Left ventricle myocardium superior (tissue), 1 donor: ENCODE results near the gene SOCS2. TPM values are rescaled to one million over a fixed set of nuclear protein-coding genes. Genes with fewer than 3 reads are reported as not detected.
"Not testable (repeated sequence)": the region's sequence is repeated elsewhere in the genome, so short reads cannot be mapped to it uniquely, and the experiment has no call there.

Experiments used
- ATAC-seq: fragments of 200-7000 bp; cut with Tn5 transposase; one replicate; pipeline ENCODE4 v1.9.1; 2020; ENCODE audit warnings: mild to moderate bottlenecking, moderate library complexity
- DNase-seq: peaks from one replicate; pipeline ENCODE4 v3.0.0-alpha.2; 2020
- intact Hi-C: fragments of 100-400 bp; cut with micrococcal nuclease; formaldehyde crosslinking; loops from one replicate; pipeline ENCODE4 v1.11.0; 2022
- long read RNA-seq: library from polyadenylated mRNA; unstranded; transcript quantifications from one replicate; pipeline ENCODE4 v2.0.0, GENCODE V29; 2021
- total RNA-seq: library from RNA; stranded (reverse); fragmentation: NEBNext Ultra II Directional; extraction: Animal tissue kit (Norgen Biotek cat#: 25700); gene quantifications from one replicate; pipeline ENCODE4 v1.2.1, GENCODE V29; 2021
- donor health status: DM: no; HTN: yes; CAD: no; lungs with severe emphysema.

The SOCS2 gene, protein sequence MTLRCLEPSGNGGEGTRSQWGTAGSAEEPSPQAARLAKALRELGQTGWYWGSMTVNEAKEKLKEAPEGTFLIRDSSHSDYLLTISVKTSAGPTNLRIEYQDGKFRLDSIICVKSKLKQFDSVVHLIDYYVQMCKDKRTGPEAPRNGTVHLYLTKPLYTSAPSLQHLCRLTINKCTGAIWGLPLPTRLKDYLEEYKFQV
- total RNA-seq: 9.0 TPM
- long read RNA-seq, partial matches to known transcripts: 1 of 11 reads
- long read RNA-seq, other reads (novel, unspliced or antisense): 4 of 11 reads

DNA sequence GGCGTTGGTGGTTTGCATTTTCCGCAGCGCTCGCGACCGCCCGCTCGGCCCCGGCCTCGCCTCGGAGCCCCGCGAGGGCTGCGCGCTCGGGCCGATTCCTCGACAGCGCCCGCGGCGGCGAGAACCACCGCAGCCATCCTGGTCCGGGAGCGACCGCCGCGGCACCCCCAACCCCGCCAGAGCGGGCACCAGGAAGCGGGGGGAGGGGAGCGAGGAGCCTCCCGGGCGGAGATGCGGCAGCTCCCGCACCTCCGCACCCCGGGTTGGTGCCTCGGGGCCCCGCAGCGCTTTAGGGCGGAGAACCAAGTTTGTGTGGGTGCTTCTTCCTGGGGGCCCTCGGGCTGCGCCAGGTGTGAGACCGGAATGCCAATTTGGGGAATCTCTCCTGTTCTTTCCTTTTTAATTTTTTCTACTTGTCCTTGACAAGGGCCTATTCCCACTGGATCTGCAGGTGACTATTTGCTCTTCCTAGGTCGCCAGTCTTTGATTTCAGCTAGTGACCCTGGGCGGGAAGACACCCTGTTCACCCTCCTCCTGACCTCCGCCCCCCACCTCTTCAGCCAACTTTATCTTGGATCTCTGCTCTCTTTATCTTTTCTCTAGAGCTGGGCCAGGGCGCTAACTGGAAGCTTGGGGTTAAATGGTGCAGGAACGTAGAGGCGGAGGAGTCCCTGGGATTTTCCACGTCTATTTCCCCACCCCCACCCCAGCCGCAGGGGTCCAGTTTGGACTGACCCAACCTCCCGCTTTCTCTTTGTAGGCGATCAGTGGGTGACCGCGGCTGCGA lies at the start of gene SOCS2:
SOCS2 (plus strand) TSS at position 751 of the 787 bp plus-strand sequence. CDS start 223 bp downstream, outside the sequence.
- DNase-seq: peak; percentile 68
- intact Hi-C loops: no loop called here
- ATAC-seq: no peak

DNA sequence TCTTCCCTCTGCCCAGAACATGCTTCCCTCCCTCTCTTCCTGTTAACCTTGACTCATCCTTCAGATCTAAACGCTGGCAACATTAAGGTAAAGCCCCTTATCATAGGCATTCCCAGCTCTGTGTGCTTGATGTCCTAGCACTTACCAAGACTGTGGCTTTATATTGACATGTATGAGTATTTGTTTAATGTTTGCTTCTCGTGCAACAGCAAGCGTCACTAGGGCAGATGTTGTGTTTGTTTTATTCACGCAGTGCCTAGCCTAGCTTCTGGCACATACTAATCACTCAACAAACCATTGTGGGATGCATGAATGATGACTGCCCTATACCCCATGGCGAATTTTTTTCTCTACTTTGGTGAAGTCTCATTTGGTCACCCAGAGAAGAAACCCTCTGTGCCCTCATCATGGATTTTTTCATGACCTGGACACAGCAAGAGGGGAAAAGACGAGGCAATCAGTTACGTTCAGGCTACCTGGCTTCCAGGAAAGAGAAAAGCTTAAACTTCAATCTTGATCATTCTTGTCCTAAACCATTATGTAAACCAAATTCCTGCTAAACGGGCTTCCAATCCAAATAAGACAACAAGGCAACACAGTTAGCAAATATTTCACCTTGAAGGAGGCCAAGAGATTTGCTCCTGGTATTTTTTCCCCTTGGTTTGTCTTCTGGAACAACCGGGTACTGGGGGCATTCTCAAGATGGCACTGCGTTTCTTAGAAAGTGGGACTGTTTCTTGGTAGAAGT lies 47.9 kb upstream of the SOCS2 start:
- intact Hi-C loops: no loop called here
- no peak for ATAC-seq

GRCh38 chr12:93526786-93527428 lies 45.6 kb upstream of the SOCS2 start:
- no peak for DNase-seq
- intact Hi-C loops: no loop called here
- no peak for ATAC-seq

More for the DNA sequence above, 47.9 kb upstream of the SOCS2 start:
- DNase-seq: no peak

GRCh38 chr12:93530358-93530757 lies 42.1 kb upstream of the SOCS2 start:
- ATAC-seq (no peak), DNase-seq (no peak)
- intact Hi-C loops: no loop called here

GRCh38 chr12:93533310-93533709 lies 39.2 kb upstream of the SOCS2 start:
- ATAC-seq (no peak), DNase-seq (no peak)
- intact Hi-C loops: no loop called here

DNA sequence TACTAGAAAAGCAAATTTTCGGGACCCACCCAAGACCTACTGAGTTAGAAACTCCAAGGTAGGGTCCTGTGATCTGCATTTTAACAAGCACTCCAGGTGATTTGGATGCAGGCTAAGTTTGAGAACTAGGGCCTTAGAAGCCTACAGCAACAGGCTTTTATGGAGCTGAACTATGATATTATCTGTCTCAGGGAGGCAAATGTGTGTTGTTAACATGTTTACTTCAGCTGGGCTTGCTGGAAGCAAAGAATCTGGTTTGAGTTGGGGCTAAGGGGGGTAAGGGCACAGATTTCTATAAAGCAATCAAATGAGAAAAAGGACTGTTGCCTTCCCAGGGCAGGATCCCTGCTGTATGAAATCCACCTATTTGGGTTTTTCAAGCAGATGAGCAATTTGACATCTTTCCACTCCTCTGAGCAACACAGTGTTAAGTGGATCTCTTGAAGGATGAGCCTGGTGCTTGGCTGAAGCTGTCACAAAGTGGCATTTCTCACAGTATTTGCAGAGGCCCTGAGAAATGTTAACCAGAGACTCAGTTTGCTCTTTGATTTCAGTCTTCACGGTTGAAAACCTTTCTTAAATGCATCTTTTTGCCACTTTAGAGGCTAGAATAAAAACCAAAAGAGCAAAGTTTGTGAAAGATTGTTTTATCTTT lies 36.2 kb upstream of the SOCS2 start:
- no peak for ATAC-seq
- no peak for DNase-seq
- intact Hi-C loops: no loop called here

GRCh38 chr12:93536766-93537488 lies 35.5 kb upstream of the SOCS2 start:
- ATAC-seq (peak; percentile 95), DNase-seq (no peak)
- intact Hi-C loops: no loop called here

- intact Hi-C loops: no loop called here
- ATAC-seq: no peak
- no peak for DNase-seq
Measured at GRCh38 chr12:93537769-93538168, 34.7 kb upstream of the SOCS2 start.

DNA sequence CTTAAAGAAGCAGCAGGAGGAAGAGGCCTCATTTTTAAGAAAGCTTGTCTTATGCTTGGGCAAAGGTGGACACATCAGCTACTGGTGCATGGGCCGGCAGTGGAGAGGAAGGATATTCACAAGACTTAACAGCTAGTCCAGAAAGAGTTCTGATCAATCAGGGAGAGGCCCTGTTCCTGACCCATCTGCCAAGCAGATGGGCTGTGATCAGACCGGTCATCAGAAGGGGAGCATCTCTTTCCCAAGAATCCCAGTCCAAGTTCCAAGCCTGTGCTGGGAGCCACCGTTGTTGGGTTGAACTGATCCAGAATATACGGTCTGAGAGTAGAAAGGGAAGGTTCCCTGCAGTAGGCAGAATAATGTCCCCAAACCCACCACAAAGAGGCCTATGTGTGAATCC lies 32.7 kb upstream of the SOCS2 start:
- DNase-seq (no peak), ATAC-seq (no peak)
- intact Hi-C loops: no loop called here

GRCh38 chr12:93540466-93540865 lies 32.0 kb upstream of the SOCS2 start:
- intact Hi-C loops: no loop called here
- no peak for DNase-seq

GRCh38 chr12:93541578-93542225 lies 30.8 kb upstream of the SOCS2 start:
- no peak for DNase-seq
- ATAC-seq: no peak
- intact Hi-C loops: no loop called here

More at GRCh38 chr12:93540466-93540865, 32.0 kb upstream of the SOCS2 start:
- ATAC-seq: no peak

DNA sequence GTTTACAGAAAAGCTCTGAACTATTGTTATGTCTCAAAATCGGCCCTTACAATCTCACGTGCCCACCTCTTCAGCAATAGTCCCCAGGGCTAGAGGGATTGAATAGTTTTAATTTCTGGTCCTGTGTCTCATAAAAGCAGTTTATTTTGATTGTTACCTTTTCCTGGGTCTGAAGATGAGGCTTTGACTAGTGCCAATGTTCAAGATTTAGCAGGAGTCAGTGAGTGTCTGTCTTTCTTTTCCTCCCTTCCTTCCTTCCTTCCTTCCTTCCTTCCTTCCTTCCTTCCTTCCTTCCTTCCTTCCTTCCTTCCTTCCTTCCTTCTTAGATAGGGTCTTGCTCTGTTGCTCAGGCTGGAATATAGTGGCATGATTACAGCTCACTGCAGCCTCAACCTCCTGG lies 24.7 kb upstream of the SOCS2 start:
- intact Hi-C loops: no loop called here
- DNase-seq: no peak
- no peak for ATAC-seq

GRCh38 chr12:93549174-93549573 lies 23.3 kb upstream of the SOCS2 start:
- DNase-seq: no peak
- intact Hi-C loops: no loop called here
- ATAC-seq: no peak

DNA sequence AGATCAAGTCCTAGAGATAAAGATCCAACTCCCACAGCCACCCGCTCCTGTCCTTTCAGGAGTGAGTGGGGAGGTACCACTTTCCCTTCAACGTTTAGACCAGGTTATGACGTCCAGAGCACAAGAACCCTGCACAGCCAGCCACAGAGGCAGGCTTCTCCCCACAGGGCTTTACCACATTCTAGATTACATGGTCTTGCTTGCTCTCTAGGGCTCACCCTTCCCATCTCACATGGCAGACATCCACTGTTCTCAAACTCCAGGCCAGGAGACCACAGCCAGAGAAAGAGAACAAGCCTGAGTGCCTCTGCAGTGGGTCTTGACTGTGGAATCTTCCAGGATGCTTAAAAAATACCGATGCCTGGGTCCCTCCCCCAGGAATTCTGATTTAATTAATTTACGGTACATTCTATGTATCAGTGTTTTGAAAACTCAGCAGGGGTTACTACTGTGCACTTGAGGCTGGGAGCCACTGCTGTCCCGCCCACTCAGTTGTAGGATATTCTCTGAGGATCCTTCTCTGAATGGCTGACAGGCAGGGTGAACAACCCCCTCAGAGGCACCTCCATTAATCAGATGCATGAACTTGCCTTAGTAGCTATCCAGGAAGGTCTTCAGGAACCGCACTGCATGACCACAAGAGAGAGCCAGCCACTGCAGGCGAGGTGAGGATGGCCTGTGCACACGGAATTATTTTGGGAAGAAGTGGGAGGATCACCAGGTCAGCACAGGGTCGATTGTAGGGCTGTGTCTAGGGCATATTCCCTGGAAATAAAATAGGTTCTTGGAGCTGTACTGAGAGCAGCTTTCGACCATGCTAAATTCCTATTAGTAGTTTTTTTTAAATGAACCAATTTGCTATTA lies 21.5 kb upstream of the SOCS2 start:
- intact Hi-C loops: no loop called here
- DNase-seq (no peak), ATAC-seq (no peak)

DNA sequence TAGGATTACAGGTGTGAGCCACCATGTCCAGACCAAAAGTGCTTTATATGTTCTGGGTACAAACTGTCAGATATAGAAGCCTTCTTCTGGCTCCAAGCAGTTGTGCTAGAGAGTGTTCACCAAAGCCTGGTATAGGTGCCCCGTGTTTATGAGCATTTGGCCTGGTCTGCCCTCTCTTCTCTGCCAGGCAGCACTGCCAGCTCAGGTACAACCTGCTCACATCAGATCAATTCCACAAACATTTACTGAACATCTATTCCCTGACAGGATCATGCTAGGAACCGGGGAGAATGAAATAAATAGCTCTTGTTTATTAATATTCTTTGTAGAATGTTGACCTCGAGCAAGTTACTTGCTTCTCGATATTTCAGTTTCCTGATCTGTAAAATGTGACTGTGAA lies 20.0 kb upstream of the SOCS2 start:
- ATAC-seq: no peak
- DNase-seq: no peak
- intact Hi-C loops: no loop called here

DNA sequence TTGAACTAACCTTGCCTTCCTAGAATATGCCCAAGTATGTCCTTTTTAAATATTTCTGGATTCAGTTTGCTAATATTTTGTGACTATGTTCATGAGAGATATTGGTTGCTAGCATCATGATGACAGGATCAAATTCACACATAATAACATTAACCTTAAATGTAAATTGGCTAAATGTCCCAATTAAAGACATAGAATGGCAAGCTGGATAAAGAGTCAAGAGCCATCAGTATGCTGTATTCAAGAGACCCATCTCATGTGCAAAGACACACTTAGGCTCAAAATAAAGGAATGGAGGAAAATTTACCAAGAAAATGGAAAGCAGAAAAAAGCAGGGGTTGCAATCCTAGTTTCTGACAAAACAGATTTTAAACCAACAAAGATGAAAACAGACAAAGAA lies 14.6 kb upstream of the SOCS2 start:
- DNase-seq, ATAC-seq, intact Hi-C loops: not testable (repeated sequence)

- intact Hi-C loops, ATAC-seq, DNase-seq: not testable (repeated sequence)
Measured at GRCh38 chr12:93558685-93559084, 13.8 kb upstream of the SOCS2 start.
